OCI-M1 (cell line): ENCODE data around the gene TAPBPL.
A peak's percentile ranks its signal among the peaks of the same experiment; 100 is the strongest.
"Not testable (repeated sequence)": the region's sequence is repeated elsewhere in the genome, so short reads cannot be mapped to it uniquely, and the experiment has no call there.

Experiments used
- DNase-seq: peaks from one replicate; lab custom pipeline; 2025; lab: John Stamatoyannopoulos, UW

The TAPBPL gene, protein sequence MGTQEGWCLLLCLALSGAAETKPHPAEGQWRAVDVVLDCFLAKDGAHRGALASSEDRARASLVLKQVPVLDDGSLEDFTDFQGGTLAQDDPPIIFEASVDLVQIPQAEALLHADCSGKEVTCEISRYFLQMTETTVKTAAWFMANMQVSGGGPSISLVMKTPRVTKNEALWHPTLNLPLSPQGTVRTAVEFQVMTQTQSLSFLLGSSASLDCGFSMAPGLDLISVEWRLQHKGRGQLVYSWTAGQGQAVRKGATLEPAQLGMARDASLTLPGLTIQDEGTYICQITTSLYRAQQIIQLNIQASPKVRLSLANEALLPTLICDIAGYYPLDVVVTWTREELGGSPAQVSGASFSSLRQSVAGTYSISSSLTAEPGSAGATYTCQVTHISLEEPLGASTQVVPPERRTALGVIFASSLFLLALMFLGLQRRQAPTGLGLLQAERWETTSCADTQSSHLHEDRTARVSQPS

DNA sequence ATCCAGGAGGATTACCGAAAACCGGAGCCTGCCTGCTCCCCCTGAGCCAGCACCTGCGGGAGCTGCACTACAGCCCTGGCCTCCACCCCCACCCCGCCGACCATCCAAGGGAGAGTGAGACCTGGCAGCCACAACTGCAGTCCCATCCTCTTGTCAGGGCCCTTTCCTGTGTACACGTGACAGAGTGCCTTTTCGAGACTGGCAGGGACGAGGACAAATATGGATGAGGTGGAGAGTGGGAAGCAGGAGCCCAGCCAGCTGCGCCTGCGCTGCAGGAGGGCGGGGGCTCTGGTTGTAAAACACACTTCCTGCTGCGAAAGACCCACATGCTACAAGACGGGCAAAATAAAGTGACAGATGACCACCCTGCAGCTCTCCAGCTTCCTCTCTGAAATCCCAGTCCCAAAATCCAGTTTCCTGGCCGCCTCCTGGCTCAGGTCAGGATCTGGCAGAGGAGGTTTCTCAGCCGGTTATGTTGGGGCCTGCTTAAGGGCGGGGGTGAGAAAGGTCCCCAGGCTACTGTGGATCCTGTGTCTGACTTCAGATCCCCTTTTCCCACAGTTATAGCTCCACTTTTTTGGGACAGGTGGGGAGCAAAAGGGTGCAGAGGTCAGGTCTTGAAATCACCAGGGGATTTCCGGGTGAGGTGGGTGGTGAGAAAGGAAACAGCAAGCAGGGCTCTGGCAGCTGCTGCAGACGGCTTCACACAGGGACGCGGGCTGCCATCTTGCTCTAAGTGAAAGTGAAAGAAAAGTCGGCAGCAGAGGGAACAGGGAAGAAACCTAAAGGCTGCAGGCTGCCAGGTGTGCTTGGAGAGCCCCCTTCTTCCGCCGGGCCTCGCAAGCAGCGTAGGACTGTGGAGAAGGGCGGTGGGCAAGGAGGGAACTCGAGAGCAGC lies at the start of gene TAPBPL:
Gene TAPBPL, plus strand, starts transcription at position 695 of the 897 bp plus-strand sequence. CDS start 207 bp downstream, outside the sequence.
- peak; percentile 85 for DNase-seq

DNA sequence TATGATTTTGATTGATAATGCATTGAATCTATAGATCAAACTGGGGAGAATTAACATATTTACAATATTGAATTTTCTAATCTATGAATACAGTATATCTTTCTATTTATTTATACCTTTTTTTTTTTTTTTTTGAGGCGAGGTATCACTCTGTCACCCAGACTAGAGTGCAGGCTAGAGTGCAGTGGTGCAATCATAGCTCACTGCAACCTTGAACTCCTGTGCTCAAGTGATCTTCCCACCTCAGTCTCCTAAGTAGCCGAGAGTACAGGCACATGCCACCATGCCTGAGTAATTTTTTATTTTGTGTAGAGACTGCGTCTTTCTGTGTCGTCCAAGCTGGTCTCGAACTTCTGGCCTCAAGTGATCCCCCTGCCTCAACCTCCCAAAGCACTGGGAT lies 47.5 kb upstream of the TAPBPL start:
- no peak for DNase-seq

DNA sequence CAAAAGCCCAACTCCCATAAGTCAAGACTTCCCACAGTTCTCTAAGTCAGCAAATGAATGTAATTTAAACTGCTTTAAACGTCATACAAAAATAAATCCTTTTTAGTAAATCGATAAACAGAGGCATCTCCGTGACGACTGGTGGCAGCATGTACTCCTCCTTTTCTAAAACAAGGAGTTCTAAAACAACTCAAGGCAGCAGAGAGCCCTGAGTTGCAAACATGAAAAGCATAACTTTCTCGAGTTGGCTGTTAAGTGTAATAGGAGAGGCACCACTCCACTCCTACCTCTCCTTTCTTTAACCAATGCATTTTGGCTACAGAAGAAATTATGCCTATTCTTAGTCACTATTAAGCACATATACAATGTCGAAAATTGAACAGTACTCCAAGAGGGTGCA lies 45.9 kb upstream of the TAPBPL start:
- DNase-seq: no peak

DNA sequence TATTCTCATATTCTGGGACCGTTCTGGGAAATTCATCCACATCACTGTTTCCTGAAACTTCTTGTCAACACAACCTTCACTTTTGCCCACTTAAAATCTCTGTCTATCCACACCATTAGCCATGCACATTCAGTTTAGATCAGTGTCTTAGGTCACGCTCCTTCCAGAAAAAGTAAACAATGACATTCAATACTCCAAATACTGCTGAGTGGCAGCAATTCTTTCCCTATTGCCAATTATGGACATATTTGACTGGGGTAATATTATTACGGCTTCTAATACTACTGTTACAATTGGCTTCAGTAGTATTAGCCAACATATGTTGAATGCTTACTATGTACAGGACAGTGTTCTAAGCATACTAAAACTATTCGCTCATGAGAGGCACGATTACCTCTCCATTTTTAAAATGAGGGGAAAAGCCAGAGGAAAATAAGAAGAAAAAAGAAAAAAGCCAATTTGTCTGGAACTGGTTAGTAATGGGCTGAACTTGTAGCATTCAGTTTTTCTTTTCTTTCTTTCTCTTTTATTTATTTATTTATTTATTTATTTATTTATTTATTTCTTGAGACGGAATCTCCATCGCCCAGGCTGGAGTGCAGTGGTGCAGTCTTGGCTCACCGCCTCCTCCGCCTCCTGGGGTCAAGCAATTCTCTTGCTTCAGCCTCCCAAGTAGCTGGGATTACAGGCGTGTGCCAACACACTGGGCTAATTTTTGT lies 44.4 kb upstream of the TAPBPL start:
- no peak for DNase-seq

DNA sequence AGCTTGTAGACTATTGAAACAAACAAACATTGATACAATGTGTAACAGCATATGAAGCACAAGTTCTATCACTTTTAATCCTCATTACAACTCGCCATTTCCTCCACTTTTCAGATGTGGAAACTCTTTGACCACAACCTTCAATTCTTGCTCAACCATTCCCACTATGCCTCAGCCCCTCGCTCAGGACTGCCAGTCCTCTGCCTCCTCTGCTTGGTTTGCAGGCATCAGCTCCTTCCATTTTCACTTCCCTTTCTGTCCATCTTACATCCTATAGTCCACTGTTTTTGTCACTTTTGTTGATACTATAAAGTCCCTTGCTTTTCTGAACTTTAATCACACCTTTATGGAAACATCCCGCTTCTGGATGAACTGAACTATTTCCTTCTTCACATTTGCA lies 35.2 kb upstream of the TAPBPL start:
- DNase-seq: no peak

DNA sequence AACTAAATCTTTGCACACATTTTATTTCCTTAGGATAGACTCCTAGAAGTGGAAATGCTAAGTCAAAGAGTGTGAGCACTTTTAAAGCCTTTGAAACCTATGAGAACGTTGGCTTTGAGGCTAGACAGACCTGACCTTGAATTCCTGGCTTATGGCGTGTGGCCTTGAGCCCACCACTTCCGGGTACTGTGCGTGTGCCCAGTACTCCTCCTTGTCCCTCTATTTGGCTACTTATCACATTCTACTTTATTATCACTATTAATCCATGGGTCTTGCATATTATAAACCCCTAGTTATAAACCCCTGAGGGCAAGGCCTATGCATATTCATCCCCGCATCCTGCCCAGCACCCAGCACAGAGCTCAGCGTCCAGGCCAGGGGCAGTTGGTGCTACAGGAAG lies 33.0 kb upstream of the TAPBPL start:
- no peak for DNase-seq

DNA sequence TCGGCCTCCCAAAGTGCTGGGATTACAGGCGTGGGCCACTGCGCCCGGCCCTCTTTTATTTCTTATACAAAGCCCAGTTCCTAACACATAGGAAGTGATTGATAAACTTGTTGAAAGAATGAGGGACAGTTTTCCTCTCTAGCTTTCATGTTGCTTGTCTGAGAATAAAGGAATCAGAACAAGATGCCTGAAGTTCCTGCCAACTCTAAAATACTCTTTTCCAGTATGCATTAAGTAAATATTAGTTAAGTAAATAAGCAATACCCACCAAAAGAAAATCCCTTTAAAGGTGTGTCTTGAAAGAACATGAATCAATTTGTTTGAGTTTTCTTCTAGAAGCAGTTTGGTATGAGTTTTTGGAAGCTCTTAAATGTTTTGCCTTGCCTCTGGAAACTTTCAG lies 31.5 kb upstream of the TAPBPL start:
- no peak for DNase-seq

DNA sequence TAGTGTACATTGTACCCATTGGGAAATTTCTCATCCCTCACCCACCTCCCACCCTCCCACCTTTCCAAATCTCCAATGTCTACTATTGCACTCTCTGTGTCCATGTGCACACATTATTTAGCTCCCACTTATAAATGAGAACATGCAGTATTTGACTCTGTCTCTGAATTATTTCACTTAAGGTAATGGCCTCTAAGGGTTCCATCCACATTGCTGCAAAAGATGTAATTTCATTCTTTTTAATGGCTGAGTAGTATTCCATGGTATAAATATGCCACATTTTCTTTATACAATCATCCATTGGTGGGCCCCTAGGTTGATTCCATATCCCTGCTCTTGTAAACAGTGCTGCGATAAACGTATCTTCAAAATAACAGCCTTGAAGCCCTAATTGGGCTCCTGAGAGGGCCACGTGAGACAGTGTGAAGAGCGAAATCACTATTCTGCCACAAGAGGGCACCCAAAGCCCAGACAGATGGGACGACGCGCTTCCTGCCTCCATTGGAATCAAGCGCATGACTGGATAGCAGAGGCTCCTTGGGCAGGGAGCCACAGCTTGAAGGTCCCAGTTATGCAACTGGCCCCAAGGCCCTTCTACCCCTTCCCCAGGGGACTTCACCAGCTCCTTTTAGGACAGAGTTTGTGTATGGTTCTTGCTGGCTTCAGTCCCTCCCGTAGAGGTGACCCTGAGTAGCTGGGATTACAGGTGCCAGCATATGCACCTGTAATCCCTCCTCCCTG lies 28.4 kb upstream of the TAPBPL start:
- peak; percentile 94 for DNase-seq

DNA sequence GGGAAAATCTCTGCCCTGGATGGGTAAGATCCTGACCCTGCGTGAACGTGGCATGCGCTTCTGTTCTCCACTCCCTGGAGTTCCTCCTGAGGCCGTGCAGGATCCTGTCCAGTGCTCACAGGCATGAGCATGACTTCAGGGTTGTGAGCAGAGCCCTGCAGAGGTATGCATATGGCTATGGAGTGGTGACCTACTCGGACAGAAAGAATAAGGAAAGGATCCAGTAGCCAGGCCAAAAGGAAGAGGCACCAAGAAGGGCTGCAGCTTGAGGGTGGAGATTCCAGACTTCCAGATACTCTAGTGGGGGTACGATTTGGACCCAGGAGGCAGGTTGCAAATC lies 27.9 kb upstream of the TAPBPL start:
- no peak for DNase-seq

DNA sequence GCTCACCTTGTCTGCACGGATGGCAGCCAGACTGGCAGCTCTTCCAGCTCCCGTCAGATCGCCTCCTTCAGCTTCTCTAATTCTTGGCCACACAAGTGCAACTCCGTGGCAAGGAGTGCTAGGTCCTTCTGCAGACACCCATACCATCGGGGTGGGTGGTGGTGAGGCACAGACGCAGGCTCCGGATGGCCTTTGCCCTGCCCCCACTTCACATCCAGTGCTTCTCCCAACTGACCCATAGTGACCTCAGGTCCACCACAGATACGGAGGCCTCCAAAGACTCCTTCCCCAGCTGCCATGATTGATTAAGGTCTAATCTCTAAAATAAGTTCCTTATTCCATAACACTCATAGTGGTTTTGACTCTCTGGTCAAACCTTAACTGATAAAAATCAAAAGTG lies 27.0 kb upstream of the TAPBPL start:
- DNase-seq: peak; percentile 90

DNA sequence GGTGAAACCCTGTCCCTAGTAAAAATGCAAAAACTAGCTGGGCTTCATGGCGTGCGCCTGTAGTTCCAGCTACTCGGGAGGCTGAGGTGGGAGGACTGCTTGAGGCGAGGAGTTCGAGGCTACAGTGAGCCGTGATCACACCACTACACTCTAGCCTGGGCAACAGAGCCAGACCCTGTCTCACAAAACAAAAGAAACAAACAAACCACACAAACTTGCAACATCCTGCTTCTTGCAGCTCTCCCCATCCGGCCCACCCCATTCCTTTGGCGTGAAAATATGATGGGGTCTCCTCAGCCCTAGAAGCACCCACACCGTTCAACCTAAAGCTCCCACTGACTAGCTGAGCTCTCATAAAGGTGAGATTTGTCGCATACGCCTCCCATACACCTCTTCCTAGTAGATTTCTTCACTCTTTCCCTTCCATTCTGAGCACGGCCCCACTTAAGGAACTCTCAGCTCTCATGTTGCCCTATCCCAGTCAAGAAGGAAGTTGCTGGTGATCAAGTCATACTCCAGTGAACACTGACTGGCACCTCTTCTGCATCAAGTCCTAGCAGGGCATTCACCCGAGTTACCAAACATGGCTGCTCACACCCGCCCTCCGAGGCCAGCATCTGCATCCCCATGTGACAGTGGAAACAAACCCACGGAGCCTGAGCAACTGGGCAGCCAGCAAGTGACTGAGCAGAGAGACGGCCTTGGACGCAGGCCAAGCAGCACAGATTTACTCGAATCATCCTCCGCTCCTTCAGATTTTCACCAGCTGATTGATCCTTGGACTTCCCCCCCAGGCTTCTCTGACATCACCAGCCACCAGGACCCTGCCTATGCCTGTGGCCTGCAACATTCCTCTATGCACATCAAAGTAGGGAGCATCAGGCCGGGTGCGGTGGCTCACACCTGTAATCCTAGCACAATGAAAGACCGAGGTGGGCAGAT lies 26.0 kb upstream of the TAPBPL start:
- no peak for DNase-seq

DNA sequence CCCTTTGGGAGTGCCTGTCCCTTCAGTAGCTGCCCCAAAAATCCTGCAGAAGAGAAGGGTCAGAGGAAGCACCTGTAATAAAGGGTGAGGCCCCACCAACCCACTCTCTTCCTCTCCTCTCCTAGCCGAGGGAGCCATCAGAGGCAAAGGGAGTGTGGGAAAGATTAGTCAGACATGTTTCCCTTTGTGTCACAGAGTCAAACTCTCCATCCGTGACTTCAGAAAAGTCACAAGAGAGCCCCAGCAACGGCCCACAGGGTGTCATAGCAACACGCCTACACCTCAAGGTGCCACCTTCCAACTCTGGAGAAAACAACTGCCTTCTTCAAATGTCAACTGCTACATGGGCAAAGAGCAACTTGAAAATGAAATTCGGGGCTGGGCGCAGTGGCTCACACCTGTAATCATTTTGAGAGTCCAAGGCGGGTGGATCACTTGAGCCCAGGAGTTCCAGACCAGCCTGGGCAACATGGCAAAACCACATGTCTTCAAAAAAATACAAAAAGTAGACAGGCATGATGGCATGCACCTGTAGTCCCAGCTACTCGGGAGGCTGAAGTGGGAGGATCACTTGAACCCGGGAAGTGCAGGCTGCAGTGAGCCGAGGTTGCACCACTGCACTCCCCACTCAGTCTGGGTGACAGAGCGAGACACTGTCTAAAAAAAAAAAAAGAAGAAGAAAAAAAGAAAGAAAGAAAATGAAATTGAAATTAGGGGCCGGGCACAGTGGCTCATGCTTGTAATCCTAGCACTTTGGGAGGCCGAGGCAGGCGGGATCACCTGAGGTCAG lies 24.8 kb upstream of the TAPBPL start:
- no peak for DNase-seq

DNA sequence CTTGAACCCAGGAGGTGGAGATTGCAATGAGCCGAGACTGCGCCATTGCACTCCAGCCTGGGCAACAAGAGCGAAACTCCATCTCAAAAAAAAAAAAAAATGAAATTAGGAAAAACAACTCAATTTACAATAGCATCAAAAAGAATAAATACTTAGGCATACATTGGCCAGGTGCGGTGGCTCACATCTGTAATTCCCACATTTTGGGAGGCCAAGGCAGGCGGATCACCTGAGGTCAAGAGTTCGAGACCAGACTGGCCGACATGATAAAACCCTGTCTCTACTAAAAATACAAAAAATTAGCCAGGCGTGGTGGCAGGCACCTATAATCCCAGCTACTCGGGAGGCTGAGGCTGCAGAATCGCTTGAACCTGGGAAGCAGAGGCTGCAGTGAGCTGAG lies 24.0 kb upstream of the TAPBPL start:
- DNase-seq: not testable (repeated sequence)

DNA sequence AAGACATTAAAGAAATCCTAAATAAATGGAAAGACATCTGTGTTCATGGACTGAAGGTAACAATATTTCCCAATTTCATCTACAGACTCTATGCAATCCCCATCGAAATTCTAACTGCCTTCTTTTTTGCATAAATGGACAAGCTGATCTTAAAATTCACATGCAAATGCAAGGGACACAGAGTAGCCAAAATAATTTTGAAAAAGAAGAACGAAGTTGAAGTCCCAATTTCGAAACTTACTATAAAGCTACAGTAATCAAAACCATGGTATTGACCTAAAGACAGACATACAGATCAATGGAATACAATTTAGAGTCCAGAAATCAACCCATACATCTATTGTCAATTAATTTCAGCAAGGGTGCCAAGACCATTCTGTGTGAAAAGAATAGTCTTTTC lies 23.5 kb upstream of the TAPBPL start:
- no peak for DNase-seq

DNA sequence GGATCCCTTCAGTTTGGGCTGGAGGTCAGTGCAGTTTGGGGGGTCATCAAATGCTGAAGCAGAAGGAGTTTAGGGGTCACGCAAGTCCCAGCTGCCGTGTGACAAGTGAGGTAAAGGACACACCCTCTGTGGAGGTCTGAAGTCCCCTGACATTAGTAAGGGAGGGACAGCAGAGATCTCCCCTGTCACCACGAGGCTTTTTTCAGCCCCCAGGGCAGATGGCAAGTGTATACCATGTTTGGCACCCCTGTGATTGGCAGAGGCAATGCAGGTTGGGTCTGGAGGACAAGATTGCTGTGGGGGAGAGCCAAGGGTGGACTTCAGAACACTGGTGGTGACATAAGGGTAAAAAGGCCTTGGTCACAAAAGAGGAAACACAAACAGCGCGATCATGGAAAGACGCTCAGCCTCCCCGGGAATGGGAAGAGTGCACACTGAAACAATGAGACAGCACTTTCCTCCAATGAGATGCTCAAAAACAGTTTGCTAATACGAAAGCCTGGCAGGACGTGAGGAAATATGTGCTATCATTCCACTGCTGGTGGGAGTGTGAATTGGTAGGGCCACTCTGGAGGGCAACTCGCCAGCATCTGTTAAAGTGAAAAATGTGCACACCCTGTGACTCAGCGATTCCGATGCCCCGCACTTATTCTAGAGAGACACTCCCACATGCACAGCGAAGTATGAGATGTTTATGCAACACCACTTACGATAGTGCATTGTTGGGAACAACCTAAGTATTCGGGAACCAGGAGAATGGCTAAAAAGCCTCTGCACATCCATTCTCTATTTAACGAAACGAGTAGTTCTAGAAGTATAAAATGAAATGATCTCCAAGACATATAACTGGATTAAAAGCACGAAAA lies 21.5 kb upstream of the TAPBPL start:
- peak; percentile 96 for DNase-seq

DNA sequence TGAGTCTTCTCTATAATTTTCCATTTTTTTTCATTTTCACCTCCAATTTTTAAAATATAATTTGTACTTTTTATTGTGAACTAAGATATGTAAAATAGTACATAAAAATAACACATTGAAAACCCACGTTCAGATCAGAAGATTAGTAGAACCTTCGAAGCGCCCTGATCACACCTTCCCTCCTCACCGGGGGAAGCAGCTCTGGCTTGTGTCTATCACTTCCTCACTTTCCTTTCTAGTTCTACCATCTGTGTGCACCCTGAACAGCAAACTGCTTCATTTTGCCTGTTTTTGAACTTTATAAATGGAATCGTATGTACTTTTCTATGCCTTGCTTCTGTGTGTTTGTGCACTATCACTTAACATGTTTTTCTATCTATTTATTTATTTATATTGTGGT lies 18.9 kb upstream of the TAPBPL start:
- no peak for DNase-seq

DNA sequence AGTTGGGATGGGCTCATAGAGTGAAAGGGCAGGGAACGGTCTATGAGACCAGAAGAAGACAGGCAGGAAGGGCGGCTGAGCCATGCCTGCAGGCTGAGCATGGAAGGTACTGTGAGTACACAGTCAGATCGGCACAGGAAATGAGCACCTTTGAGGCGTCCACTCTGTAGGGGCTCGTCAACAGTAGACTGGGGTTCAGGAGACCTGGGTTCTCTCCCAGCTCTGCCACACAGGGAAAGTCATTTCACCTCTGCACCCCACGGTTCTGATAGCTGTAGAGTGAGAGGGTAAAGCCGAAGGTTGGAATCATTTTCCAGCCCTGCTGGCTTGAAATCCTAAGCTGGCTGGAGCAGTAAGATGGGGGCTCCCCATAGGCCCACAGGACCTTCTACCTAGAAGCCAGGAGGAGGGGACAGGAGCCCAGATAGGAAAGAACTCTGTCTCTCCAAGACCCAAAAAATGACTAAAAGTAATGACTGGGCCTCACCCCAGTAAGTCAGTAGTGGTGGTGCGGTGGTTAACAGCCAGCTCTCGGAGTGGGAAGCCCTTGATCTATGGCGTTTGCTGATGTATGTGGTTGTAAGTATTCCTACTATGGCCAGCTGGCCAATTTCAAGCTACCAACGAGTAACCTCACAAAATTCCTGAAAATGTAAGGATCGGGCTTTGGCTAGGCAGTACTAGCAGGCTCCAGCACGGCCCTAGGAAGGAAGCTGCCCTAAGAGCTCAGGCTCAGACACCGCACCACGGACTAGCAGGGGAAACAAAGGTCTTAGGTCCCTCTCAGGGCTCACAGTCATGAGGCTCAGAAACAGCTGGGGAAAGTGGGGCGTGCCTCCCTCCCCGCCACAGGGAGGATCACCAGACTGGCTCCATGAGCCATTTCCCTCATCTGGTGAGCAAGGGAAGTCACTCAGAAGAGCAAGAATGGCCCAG lies 17.4 kb upstream of the TAPBPL start:
- DNase-seq: no peak
